Renal cortex interstitium (tissue), 11 donors: ENCODE results near the gene PLAAT1. TPM values are rescaled to one million over a fixed set of nuclear protein-coding genes. Genes with fewer than 3 reads are reported as not detected.

Experiments
- DNase-seq, 11 donors: peaks; one replicate each; pipeline ENCODE4 v3.0.0-alpha.2; 2013; ENCODE audit warnings: low read depth in 9 of 11, low spot score in 4 of 11; ENCODE audit errors: extremely low read depth in 1 of 11
- polyA plus RNA-seq, 3 donors: library from polyadenylated mRNA; unstranded; fragments of 120-200 nt; gene quantifications; one replicate each; pipeline ENCODE4 v1.2.1, GENCODE V29; 2013; ENCODE audit not compliant: insufficient read length in 3 of 3

PLAAT1 gene
- polyA plus RNA-seq, 3 donors = 2.5 to 3.7 (median 3.7) TPM

DNA sequence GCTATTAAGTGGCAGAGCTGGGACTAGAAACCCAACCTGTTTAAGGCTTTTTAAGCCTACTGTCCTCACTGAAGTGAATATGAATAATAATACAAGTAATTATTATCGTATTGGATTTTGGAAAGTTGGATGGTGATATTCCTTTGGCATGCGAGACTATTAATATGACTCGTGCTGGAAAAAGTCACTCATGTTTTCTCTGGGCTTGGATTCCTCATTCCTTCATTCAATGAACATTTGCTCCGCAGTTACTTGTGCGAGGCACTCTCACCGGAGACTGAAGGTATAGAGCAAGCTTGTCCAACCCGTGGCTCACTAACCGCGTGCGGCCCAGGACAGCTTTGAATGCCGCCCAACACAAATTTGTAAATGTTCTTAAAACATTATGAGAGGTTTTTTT, 694 bp downstream of the PLAAT1 start:
- DNase-seq = no peak

DNA sequence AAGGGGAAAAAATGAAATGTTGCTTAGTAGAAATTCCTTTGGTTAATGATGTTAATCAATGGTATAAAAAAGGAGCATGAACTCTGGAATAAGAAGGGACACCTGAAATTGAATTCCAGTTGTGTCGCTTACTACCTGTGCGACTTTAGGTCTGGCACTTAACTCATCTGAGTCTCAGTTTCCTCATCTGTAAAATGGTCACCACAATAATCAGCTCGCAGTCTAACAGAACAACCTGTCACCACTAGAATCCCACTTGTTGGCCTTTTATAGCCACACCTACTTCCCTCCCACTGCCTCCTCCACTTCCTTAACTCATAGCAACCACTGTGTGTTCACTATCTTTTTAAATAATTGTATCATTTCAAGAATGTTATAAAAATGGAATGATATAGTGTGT, 2.5 kb downstream of the PLAAT1 start:
- no peak for DNase-seq

DNA sequence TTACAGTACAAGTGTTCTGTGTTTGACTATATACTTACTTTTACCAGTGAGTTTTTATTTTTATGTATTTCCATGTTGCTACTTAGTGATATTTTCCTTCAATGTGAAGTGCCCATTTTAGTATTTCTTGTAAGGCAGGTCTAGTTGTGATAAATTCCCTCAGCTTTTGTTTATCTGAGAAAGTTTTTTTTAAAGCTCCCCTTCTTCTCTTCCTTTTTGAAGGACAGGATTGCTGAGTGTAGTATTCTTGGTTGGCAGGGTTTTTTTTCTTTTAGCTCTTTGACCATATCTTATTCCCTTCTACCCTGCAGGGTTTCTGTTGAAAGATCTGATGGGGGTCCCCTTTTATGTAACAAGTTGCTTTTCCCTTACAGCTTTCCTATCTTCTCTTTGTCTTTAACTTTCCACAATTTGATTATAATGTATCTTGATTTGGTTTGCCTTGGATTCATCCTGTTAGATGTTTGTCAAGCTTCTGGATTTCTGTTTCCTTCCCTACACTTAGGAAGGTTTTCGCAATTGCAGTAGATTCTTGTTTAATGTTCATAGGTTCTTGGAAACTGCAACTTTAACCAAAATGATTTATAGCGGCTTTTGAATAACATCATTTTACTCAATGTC, 7.9 kb downstream of the PLAAT1 start:
- no peak for DNase-seq

DNA sequence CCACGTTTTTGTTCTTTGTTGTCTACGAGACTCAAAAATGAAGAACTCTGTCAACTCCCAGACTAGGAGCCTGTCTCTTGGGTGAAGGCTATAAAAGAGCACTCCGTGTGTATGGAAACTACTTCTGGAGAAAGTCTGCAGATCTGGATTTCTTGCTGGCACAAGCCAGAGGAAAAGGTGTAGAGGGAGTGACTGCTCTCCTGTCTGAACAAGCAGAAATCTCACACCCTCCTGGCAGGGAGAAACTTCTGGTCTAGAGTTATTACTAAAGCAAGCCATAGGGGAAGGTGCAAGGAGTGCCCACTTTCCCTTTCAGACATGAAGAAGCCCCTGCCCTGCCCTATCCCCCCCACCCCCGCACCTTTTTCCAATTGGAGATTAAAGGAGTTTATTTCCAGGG, 9.5 kb downstream of the PLAAT1 start:
- no peak for DNase-seq

DNA sequence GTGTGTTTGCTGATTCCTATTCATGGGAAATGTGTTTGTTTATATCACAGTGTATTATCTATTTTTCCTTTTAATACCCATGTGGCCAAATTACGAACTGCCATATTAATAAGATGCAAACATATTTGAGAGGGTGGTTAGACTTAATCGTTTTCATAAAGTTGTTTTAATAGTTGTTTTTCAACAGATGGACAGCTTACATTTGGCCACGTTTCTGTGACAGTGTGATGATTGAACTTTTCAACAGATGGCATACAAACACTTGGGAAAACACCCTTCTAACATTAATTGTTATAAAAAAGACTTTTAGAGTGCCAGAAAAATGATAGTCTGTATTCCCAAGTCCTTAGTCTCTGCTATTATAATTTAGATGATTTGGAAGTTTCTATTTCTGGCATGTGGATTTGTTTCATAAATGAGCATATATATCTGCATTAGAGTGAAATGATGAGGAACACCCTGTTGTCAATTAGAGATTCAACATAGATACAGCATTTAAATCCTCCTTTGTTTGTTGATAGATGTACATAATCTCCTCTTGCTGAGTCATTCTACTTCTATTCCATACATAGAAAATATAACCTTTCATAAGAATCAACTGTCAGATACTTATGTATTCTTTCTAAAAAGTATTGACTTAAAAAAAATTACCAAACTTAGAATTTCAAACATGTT, 13.1 kb downstream of the PLAAT1 start:
- no peak for DNase-seq

DNA sequence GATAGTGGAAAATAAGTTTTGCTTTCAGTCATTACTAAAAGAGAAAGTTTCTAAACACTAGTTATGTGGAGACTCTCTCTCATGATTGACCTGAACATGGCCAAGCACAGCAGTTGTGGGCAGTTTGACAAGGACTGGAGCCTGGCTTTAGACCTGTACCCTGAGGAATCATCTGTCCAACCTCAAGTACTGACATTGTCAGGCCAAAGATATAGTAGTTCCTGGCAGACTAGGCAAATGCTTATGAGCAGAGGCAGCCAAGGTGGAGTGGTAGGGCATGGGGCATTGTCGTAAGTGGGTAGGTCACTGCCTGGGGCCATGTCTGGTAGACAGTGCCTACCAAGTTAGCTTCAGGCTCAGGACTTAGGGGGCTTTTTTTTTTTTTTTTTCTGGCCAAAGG, 20.9 kb downstream of the PLAAT1 start:
- DNase-seq = no peak

DNA sequence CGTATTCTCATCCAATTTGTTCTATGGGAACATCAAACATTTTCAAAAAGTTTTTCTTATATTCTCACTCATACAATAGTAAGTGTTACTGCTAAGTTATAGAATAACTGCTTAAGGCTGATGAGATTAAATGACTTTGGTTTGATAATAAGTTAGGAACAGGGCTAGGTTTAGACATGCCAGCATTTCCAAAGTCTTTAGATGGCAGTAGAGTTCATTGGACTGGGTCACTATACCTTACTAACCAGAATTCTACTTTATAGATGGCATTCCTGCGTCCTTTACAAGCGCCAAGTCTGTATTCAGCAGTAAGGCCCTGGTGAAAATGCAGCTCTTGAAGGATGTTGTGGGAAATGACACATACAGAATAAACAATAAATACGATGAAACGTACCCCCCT, 21.7 kb downstream of the PLAAT1 start:
- no peak for DNase-seq

DNA sequence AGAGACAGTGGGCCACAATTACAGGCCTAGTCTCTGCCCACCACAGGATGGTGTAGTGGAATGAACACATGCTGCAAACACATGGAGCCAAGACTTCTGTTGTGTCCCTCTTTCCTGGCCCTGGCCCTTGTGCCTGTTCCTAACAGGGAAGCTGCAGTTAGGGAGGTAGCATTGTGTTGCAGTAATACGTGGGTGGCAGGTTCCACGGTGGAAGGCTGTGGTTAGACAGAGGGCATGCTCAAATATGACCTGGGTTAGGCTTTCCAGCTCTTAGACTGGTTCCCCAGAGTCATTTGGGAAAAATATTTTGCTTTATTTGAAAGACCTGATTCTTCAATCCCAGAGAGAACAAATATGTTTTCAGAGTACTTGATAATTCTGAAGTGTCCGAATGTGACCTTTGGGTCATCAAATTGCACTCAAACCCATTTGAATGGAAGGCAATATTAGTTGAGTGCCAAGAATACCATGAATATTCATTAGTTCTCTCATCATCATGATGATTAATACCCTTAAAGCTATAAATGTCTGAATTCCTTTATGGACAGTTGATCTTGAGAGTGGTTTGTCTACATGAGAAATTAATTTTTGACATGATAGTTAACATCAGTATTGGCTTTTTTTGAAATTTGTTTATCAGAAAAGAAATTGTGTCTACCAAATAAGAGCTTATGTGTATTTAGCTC, 28.5 kb downstream of the PLAAT1 start:
- no peak for DNase-seq

DNA sequence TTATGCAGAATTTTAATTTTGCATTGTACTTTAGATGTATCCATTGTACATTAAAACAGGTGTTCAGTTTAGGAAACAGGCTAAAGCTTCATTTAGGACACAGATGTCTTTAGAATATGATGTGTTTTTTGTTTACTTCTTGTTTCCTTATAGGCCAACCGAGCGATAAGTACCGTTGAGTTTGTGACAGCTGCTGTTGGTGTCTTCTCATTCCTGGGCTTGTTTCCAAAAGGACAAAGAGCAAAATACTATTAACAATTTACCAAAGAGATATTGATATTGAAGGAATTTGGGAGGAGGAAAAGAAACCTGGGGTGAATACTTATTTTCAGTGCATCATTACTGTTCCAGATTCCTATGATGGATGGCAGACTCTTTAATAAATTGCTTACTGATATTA, 29.4 kb downstream of the PLAAT1 start:
- DNase-seq = no peak

DNA sequence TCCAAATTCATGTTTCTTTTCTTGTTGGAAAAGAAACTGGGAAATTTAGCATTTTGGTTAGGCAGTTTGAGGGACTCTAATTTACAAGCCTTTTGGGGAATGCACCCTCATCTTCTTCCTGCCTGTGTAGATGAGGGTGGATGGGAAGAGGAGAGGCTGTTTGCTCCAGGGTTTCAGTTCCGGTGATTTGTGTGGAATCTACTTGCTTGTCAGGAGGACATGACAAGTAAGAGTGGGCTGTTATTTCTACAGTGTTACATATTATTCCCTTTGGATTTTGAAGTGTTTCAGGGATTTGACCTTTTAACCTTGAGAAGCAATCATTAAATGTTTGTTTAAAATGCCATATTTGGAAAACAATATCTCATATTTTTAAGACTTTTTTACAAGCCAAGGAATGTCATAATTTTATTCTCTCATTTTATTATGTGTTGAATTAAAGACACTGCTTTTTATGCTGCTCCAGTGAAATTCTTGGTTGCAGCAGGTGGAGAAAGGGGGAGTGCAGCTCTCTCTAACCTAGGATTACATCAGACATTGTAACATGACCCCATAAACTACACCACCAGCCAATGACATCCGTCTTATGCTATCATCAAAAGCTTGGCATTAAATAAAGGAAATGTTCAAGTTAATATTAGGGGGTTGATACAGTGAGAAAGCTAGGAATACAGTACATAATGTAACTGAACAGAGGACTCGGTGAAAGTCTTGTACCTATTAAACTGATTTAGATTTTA, 30.2 kb downstream of the PLAAT1 start:
- no peak for DNase-seq

DNA sequence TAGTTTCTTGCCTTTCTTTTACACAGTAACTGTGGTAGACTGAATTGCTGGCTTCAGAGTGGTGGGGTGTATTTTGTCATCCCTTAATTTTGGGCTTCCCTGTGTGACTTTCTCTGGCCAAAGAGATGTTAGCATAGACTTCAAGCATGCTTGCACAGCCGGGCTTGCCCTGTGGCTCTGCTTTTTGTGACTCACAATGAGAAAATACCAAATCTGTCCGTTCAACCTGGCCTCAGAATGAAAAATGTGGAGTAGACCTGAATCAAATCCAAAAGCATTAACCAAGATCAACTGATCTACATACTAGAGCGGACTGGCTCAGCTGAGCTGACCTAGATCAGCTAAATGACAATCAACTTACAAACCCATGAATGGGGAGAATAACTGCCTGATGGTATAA, 51.4 kb downstream of the PLAAT1 start:
- DNase-seq = no peak

DNA sequence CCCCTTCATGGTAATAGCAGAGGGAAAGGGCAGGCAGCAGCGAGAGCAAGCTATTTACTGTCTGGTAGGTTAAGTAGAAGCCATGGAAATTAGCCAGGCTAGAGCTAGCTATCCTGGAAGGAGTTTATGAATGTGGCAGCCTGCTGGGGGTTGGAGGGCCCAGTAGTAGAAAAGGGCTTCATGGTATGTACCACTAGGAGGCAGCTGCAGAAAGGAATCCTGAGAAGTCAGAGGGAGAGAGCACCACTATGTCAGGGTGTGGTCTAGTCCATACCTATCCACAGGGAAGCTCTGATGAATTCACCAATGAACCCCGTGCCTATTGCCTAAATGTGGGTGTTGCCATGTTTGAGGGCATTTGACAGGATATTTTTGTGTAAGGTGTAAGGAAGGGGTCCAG, 55.0 kb downstream of the PLAAT1 start:
- no peak for DNase-seq

DNA sequence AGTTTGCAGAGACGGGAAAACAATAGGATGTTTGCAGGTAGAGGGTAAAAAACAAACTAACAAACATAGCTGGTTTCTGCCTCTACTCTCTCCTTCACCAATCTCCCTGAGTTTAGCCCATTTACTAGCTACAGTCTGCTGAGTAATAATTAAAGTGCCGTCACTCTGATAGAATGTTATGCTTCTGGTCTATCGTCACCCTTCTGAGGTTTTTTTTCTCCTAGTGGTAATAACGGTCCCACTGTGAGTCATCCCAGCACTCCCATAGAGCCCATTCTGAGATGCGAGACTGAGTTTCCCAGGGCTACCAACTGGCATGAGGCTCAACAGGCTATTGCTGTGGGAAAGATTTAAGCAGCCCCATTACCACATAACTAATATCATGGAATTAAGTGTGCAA, 56.4 kb downstream of the PLAAT1 start:
- DNase-seq = no peak

DNA sequence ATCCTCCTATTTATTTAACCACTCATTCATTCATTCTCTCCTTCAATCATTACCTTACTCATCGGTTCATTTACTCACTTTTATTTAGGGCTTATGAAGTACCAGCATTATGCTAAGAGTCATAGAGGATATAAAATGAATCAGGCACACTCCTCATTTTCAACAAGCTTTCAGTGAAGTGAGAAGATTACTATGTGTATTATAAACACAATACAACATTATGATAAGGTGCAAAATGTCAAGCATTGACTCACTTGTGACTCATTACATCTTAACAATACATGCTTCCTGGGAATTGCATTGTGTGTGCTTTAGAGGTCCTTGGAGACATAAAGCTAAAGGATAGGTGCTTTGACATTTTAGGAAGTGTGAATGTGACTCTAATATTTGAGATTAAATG, 60.4 kb downstream of the PLAAT1 start:
- DNase-seq = no peak

DNA sequence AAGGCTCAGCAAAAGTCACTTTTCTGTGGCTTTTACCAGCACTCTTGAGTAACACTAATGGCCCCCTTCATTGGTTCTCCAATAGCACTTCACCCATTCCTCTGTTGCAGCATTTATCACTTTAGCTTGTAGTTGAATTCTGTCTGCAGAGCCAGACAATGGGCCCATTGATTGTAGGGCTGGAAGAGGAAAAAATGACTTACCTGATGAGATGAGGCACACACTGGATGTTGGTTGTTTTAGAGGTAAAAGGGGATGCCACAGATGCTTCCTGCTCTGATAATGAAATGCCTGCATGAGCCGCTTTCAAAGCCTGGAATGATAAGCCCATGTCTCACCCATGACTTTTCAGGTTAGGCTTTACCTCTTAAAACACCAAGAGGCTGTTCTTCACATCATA, 64.3 kb downstream of the PLAAT1 start:
- DNase-seq = no peak

DNA sequence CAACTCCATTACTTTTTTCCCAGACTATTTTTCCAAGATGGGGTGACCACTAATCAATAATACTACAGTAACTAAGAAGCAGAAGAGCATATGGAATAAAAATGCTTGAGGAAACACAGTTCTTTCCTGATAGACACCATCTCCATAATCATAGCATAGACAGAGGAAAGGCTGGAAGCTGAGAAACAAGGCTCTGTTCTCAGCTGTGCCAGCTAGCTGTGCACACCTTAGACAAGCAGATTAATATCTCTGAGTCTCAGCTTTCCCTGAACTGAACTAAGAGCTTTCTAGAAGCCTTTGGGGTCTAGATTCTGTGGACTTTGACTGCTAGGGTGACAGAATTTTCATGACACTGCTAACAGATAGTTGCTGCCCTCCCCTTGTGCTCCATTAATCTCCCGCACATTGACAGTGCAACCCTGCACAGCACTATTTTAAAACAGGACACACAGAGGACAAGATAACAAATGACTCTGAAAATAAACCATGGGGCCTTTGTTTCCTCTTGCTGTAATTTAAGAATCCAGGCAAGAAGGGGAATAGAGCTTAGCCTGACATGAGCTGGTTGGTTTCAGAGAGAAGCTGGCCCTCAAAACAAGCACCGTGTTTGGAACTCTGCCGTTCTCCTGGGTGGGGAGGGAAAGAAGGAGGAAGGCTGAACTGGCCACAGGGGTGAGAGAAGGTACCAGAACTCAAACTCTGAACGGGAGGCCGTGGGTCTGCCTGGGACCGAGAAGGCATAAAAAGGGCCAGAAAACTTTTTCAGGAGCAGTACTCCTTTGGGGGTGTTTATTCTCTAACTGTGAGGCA, 70.1 kb downstream of the PLAAT1 start:
- peak in 8 of 11 donors; percentile 8 to 43 (median 30) for DNase-seq

DNA sequence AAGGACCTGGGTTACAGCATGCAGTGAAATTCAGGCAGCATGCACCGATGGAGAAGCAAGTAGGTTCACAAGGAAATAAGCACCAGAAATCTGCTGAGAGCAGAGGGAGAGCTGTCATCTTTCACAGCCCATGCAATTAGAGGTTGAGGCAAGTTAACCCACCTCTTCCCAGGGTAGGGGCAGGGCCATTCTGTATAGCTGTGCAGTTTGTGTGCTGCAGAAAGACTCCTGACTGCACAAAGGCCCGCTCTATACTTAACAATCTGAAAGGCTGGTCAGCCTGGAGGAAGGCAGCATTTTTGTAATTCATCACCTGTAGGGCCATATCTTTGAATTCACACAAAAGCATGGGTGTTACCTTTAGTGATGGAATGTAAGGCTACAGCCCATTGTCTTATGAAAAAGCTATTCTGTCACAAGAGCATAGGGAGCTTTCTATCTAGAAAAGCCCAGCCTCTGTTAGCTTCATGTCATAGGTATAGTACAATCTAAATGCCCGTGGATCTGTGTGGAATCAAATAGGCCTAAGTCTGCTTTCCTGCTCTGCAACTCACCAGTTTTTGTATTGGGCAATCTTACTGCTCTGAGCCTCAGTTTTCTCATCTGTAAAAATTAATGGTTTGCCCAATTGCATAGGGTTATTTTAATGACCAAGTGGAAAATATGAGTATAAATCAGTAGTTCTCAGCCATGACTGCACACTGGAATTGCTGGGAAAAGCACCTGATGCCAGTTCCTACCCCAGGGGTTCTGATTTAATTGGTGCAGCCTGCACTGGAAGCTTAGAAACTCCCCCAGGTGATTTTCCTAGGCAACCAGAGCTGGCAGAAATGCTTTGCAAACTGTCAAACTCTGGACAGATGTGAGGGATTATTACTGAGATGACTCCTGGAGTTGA, 72.3 kb downstream of the PLAAT1 start:
- DNase-seq = no peak

DNA sequence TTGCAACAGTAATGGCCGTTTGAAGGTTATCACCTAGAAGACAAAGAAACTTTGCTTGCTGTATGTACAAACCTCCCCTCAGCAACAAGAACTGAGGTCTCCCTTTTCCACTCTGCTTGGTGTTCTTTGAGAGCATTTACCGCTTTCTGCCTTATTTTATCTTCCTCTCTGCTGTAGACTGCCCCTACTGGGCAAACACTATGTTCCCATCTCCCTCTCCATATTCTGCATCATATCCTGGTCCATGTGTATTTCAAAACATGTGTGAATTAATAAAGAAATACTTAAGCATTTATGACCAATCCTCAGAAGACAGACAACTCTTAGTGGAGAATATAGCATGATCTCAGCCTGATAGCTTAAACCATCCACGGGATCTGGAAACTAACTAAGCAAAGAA, 73.1 kb downstream of the PLAAT1 start:
- no peak for DNase-seq
